Stimulated activated CD8-positive, alpha-beta memory T cell treated with anti-CD3 and anti-CD28 coated beads, Interleukin-12 subunit alpha, Interleukin-12 subunit beta, amount 100 ng/mL, for 1 hour (primary cell): ENCODE measurements around the gene SSTR1.
"Not testable (repeated sequence)": the region's sequence is repeated elsewhere in the genome, so short reads cannot be mapped to it uniquely, and the experiment has no call there.

Source experiments
- DNase-seq: peaks from one replicate; pipeline ENCODE4 v3.0.0-alpha.2; 2020; ENCODE audit warnings: low read depth

The SSTR1 gene

DNA sequence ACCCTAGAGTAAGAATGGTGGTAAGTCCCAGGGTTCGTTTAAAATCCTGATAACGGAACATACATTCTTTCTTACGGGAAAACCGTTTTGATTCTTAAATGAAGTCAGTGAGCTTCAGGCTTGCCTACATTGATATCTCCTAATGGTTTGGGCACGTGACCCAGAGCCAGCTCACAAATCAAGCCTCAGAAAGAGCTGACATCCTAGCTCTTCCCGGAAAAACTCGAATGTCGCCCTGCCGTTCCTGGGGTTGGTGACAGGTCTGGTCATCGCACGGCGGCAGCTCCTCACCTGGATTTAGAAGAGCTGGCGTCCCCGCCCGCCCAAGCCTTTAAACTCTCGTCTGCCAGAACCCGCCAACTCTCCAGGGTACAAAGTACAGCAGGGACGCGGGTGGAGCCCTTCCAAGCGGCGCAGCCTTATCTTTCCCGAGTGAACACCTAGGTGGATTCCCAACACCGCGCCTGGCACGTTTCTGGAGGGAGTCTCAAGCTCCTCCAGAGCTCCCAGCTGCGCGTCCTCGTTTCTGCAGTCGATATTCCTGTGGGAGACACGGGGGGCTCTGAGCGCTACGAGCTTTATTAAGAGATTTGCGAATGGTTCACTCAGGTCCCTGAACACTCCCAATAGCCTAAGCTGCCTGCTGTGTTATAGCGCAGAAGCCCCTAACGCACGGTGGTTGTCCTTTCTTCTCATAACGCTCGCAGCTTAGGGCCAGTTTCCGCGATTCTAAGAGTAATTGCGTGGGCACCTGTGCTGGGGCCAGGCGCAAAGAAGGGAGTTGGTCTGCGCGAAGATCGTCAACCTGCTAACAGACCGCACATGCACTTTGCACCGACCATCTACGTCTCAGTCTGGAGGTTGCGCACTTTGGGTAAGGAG lies at the start of gene SSTR1:
Gene SSTR1, plus strand, starts transcription at position 169 of the 882 bp plus-strand sequence. CDS start 1,486 bp downstream, outside the sequence.
- no peak for DNase-seq

DNA sequence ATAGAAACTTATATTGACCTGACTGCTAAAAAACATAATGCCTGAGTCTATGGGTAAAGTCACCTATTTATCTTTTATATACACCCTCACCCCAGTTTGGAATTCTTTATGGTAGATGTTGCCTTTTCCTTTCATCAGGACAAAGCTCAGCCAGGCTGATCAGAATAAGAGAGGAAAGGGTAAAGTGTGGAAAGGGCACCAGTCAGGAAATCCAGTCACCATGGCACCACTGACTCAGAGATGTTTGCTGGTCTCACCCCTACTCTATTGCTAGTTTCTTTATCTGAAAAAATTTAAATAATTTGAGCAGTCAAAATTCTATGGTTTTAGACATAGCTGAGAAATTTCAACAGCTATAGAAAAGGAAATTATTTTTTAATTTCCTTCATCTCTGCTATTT lies 49.2 kb upstream of the SSTR1 start:
- no peak for DNase-seq

DNA sequence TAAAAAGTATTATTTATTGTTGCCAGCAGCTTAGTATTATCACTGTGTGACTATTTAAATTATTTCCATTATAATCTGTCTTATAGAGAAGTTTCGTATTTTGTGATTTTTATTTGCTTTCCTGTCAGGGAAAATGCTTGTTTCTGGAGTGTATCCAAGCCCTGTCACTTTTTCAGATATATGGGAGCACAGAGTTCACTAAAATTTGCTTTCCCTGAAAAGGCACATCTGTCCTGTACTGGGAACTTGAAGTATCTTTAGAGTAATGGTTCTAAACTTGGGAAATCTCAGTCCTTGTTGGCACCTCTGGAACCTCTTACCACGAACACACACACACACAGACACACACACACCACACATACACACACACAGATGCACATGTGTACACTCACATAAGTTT lies 39.3 kb upstream of the SSTR1 start:
- DNase-seq: no peak

DNA sequence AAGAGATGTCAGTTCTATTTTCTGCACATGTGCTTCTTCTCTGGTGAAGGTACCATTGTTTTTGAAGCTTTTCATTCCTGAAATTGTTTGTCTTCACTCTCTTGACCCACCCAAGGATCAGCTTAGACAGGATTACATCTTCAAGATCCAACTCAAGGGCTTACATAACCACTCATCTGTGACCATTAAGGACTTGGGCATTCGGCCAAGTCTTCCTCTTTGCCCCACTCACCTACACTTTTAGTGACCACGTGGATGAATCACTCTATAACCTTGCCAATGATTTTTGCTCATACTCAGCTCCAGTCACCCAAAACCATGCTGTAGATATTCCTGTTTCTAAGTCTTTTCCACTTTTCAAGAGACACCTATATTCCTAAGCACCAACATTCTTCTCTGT lies 36.5 kb upstream of the SSTR1 start:
- no peak for DNase-seq

DNA sequence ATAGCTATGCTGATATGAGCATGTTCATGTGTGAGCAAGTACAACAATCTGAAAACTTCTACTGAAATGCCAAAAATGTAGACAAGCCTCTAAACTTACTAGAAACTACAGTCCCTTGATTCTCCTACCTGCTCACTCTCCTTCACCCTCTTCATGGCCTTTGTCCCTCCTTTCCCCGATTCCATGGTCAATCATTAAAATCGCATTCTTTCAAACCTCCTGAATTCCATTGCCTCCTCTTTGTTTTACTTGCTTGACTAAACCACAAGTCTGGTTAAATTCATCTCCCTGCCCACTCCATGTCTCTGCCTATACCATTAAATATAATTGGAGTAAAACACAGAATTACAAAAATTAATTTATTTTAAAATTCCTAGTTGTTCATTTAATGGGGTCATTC lies 33.0 kb upstream of the SSTR1 start:
- DNase-seq: no peak

- no peak for DNase-seq
These were observed 32.0 kb upstream of the SSTR1 start for GRCh38 chr14:38175658-38176057.

DNA sequence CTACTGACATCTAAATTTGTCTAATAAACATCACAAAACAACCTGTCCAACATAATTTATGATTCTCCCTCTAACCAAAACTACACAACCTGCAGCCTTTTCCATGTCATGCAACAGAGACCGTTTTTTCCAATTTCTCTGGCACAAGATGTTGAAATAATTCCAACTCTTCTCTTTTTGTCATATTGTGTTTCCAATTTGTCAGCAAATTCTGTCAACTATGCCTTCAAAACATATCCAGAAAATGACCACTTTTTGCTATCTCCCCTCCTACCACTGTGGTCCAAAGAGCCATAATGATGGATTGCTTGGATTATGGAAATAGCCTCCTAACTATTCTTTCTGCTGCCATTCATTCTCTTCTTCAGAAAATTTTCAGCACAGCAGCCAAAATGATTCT lies 31.3 kb upstream of the SSTR1 start:
- DNase-seq: no peak

DNA sequence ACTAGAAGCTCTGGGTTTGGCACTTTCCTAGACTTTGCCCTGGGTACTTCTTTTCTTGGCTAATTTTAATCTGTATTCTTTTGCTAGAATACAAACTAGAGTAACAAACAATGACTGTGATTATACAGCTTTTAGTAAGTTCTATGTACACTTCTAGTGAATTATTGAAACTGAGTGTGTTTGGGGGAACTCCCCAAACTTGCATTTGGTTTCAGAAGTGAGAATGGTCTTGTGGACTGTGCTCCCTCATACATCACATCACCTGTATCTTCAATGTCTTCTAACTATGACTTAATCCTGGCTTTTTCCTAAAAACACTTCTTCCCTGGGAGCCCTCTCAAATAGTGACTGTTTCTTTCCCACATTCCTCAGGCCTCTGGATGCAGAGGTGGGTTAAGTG lies 23.6 kb upstream of the SSTR1 start:
- no peak for DNase-seq

DNA sequence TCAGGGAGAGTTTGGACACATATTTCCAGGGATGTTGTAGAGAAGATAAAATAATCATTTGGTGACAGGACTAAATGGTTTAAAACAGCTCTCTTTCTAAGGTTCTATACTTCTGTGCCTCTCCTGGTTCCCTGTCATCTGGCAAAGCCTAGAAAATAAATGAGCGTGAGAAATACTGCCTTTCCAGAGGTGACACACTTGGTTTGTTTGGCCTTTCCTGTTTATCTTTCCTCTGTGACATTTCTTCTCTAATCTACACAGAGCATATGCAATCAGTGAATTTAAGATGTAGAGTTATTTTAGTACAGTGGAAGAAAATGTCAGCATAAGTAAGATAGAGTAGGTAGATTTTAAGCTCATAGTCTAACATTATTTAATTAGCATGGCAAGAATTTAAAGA lies 22.0 kb upstream of the SSTR1 start:
- no peak for DNase-seq

- no peak for DNase-seq
These were observed 21.5 kb upstream of the SSTR1 start for GRCh38 chr14:38186216-38186615.

DNA sequence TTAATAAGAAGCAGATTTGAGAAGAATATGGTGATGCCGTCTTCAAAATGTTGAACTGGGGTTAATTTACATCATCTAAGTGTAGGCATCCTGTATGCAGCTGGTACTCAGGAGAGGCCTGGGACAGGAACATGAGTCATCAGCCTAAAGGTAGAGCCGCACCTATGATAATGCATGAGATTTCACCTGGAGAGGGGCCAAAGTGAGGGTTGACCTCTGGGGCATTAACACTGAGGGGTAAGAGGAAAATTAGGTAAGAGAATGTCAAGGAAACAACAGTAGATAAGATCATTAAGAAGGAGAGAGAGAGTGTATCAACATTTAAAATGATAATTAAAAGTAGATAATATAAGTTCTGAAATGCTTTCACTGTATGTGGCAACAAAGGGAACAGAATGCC lies 20.2 kb upstream of the SSTR1 start:
- DNase-seq: no peak

GRCh38 chr14:38189930-38190726 lies 17.6 kb upstream of the SSTR1 start:
- DNase-seq: no peak

DNA sequence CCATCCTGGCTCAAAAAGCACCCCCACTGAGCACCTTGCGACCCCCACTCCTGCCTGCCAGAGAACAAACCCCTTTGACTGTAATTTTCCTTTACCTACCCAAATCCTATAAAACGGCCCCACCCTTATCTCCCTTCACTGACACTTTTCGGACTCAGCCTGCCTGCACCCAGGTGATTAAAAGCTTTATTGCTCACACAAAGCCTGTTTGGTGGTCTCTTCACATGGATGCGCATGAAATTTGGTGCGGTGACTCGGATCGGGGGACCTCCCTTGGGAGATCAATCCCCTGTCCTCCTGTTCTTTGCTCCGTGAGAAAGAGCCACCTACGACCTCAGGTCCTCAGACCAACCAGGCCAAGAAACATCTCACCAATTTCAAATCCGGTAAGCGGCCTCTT lies 16.9 kb upstream of the SSTR1 start:
- DNase-seq: not testable (repeated sequence)

GRCh38 chr14:38191491-38191890 lies 16.2 kb upstream of the SSTR1 start:
- not testable (repeated sequence) for DNase-seq

GRCh38 chr14:38197001-38197783 lies 10.5 kb upstream of the SSTR1 start:
- no peak for DNase-seq

DNA sequence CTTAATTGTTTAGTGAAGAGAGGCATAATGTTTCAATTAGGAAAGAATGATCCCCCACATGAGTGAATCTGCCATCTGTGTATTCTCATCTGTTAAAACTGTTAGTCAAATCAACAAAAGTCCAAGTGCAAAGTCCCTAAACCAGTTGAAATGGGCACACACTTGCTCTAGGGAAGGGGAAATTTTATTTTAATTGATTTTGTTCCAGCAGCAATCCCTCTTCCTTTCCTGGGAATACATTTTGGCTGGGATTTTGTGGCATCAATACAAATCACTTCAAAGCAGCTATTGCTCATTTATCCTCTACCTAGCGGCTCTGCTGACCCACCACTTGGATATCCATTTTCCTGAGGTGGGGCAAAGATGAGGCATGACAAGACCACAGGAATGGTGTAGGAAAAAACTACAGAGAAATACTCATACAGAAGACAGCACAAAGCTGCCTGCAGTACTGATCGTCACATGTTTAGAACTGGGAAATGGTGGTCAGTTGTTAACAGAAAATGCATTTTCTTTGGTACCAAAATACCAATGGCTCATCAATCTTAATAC lies 9.8 kb upstream of the SSTR1 start:
- DNase-seq: no peak

DNA sequence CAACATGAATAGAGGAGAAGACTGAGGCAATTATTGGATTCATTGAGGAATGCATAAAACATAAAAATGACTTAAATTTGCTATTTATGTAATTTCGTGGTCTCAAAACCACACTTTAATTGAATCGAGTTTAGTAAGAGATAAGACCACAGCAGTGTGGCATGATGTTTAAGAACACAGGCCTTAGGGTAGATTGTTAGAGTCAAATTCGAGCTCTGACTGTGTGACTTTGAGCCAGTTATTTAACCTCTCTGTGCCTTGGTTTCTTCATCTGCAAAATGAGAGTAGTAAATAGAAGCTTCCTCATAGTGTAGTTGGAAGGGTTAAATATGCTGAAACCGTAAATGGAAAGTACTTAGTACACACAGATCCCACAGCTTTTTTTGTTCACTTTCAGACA lies 9.3 kb upstream of the SSTR1 start:
- no peak for DNase-seq

GRCh38 chr14:38199076-38199475 lies 8.6 kb upstream of the SSTR1 start:
- no peak for DNase-seq

DNA sequence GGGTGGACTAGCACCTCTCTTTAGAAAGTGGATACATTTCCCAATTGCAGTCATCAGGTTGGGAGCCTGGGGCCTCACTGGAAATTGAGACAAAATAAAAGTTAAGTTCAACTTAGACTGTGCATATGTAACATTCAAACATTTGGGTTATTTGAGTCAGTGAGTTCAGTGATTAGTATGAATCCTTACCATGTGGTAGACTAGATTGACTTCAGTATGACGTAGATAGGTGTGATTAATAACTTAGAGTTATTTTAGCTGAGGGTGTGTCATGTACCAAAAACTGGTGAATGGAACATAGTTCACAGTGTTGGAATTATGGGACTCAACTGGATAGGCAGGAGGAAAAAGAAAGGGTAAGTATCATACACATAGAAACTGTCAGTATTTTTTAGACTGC lies 8.0 kb upstream of the SSTR1 start:
- DNase-seq: no peak

GRCh38 chr14:38201137-38201828 lies 6.4 kb upstream of the SSTR1 start:
- DNase-seq: no peak

DNA sequence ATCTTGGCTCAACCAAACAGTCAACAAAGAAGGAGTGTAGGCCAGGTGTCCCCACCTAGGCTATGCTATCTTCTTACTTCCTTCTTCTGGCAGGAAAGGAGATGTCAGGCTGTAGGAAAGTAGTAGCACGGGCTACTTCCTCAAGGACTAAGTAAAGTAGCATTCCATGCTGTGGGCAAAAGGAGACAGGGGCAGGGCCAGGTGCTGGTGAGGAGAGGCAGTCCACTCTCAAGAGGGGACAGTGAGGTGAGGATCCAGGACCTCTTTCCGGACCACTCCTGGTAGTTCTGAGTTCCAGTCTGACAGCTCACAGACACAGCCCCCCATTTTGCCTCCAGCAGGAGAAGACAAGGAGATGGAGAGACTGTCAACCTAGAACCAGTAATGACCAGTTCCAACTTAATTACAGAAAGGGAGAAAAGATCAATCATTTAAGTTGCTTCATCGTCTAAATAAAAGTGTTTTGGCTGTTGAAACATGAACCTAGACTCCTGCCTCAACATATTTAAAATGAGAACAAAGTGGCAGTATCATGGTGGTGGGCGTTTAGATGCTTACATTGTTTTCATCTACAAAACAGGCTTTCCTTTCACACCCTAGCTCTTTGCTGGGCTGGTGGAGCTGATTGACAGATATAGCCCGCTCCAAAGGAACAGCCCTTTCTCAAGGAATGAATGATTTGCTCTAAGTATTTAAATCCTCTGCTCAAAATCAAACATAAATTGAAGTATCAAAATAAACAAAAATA lies 5.1 kb upstream of the SSTR1 start:
- DNase-seq: no peak
